Aorta (tissue), 5 donors: Measurements from ENCODE around the gene CRAT. TPM values are rescaled to one million over a fixed set of nuclear protein-coding genes. Genes with fewer than 3 reads are reported as not detected.

ENCODE experiments used
- ATAC-seq: fragments of 200-7000 bp; cut with Tn5 transposase; one replicate; pipeline ENCODE4 v1.9.1; 2022; ENCODE audit warnings: moderate library complexity; ENCODE audit not compliant: low FRiP score
- DNase-seq, 2 donors: peaks; one replicate each; pipeline ENCODE4 v3.0.0-alpha.2; 2020
- H3K27ac ChIP-seq, 2 donors: one replicate each; pipeline ENCODE4 v1.5.1; 2013; ENCODE audit warnings: low read length in 2 of 2, mild to moderate bottlenecking in 2 of 2, moderate library complexity in 2 of 2, control low read depth in 1 of 2, inconsistent platforms in 1 of 2, low read depth in 1 of 2
- H3K27me3 ChIP-seq, 2 donors: one replicate each; pipeline ENCODE4 v1.6.1; 2013; ENCODE audit warnings: control low read depth in 1 of 2, low read length in 1 of 2, mild to moderate bottlenecking in 1 of 2, moderate library complexity in 1 of 2; ENCODE audit not compliant: insufficient read depth in 2 of 2, control insufficient read depth in 1 of 2
- H3K36me3 ChIP-seq, 2 donors: one replicate each; pipeline ENCODE4 v1.6.1; 2013; ENCODE audit warnings: control low read depth in 1 of 2, low read length in 1 of 2, mild to moderate bottlenecking in 1 of 2; ENCODE audit not compliant: insufficient read depth in 2 of 2, control insufficient read depth in 1 of 2
- H3K4me1 ChIP-seq, 2 donors: one replicate each; pipeline ENCODE4 v1.6.1; 2013; ENCODE audit warnings: low read length in 2 of 2, control low read depth in 1 of 2, mild to moderate bottlenecking in 1 of 2, moderate library complexity in 1 of 2; ENCODE audit not compliant: insufficient read depth in 2 of 2, control insufficient read depth in 1 of 2
- H3K4me3 ChIP-seq, 2 donors: one replicate each; pipeline ENCODE4 v1.5.1; 2013; ENCODE audit warnings: low read length in 2 of 2, control low read depth in 1 of 2, mild to moderate bottlenecking in 1 of 2
- H3K9me3 ChIP-seq: one replicate; pipeline ENCODE4 v1.6.1; 2013; ENCODE audit warnings: mild to moderate bottlenecking, low read length; ENCODE audit not compliant: control insufficient read depth
- WGBS, 2 donors: extraction: QIAGEN DNeasy Blood & Tissue Kit; methylation state at CpG; one replicate each; pipeline ENCODE4 v1.1.7; 2013; 5-methylcytosine and 5-hydroxymethylcytosine counted together
- intact Hi-C, 2 donors: fragments of 100-400 bp; cut with DNase I; formaldehyde crosslinking; loops; one replicate each; pipeline versions ENCODE4 v1.14.2 to v1.15.0; 2022
- polyA plus RNA-seq, 2 donors: library from polyadenylated mRNA; stranded (reverse); fragments of 200-250 nt; gene quantifications; one replicate each; pipeline ENCODE4 v1.2.3, GENCODE V29; 2013
- total RNA-seq, 2 donors: library from RNA; stranded (reverse); fragmentation: NEBNext Ultra II Directional; extraction: Animal tissue kit (Norgen Biotek cat#: 25700); gene quantifications; one replicate each; pipeline ENCODE4 v1.2.1, GENCODE V29; 2021
- donor health status: healthy with polysubstance abuse.
- donor health status: Bipolar disorder and iron deficiency.
- donor health status: DM: no; HTN: no; CAD: no.
- donor health status: DM: no; HTN: no; CAD: no.
- donor health status: DM: yes; HTN: yes; CAD: no.

The CRAT gene
- total and polyA plus RNA-seq, 4 donors = 26.8 to 51.1 (median 45.2) TPM

DNA sequence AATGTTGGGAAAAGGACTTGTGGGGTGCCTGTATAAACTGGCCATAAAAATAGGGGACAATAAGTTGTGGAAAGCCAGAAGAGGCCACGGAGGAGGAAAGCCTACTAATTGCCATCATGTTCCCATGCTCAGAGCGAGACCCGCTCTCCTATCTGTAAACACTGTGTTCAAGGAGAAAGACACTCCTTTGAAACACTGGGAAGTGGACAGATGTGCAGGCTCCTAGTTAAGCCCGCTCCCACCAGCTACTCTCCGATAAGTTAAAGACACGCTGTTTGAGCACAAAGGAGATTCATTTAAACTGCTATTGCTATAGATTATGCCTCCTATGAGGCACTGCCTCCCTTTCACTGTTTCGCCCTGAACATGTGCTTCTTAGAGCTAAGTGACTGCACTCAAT is 9.3 kb downstream of the CRAT start:
- H3K36me3 ChIP-seq = peaks cover 0 to 1% of the 10 kb centered on the region in 2 donors
- H3K4me3 ChIP-seq = no peak overlapping the region
- H3K27ac ChIP-seq = no peak overlapping the region
- H3K9me3 ChIP-seq = no peaks in the 10 kb centered on the region
- intact Hi-C loops = no loop called here
- ATAC-seq (no peak), DNase-seq (no peak)
- no peaks in the 10 kb centered on the region for H3K27me3 ChIP-seq
- 92 to 93% methylated on average over 7 of the region's 7 CpGs for WGBS, 2 donors
- H3K4me1 ChIP-seq = no peaks in the 10 kb centered on the region

DNA sequence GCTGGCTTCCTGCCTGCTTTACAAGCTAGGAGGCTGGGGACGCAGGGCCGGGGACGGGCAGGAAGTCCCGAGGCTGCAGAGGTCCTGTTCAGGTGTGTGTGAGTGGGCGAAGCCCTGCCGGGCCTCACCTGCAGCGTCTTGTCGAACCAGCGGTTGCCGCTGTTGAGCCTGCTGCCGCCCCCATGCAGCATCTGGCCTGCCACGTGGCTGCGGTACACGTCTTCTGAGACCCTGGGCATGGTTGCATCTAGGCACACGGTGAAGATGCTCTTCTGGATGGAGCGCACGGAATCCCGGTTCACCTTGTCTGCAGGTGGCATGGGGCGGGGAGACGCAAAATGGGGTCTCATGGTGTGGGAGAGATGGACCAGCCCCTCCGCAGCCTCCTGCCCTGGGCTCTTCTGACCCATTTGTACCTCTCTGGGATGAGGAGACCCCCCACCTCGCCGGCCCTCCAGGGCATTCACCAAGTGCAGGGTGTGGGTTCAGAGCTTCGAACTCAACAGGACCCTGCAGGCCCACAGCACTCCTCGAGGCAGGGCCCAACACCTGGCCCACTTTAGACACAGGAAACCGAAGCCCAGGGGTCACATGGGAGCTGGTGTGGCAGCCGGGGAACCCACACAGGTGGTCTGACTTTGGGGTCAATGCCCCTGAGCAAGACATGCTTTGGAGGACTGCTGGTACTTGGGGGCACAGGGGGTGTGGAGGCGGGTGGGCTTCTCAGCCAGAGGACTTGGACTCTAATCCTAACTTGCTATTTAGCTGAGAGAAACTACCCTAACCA is 10.0 kb downstream of the CRAT start:
- Histone ChIP-seq H3K9me3 (no peaks in the 10 kb centered on the region), H3K27ac (no peak overlapping the region), H3K36me3 (peaks cover 0 to 3% of the 10 kb centered on the region in 2 donors), H3K27me3 (no peaks in the 10 kb centered on the region), H3K4me3 (no peak overlapping the region), H3K4me1 (no peaks in the 10 kb centered on the region)
- WGBS, 2 donors = 69 to 77% methylated on average over 26 to 28 of the region's 28 CpGs
- no peak for ATAC-seq
- no peak for DNase-seq
- intact Hi-C loops = no loop called here

- H3K27me3 ChIP-seq = no peaks in the 10 kb centered on the region
- ATAC-seq (no peak), DNase-seq (no peak)
- intact Hi-C loops = no loop called here
- peaks cover 0 to 3% of the 10 kb centered on the region in 2 donors for H3K36me3 ChIP-seq
- H3K9me3 ChIP-seq = no peaks in the 10 kb centered on the region
- no peaks in the 10 kb centered on the region for H3K4me1 ChIP-seq
- 92 to 94% methylated on average over 11 of the region's 11 CpGs for WGBS, 2 donors
- no peak overlapping the region for H3K27ac ChIP-seq
- H3K4me3 ChIP-seq = no peak overlapping the region
These were observed 12.3 kb downstream of the CRAT start for GRCh38 chr9:129098328-129098727.

DNA sequence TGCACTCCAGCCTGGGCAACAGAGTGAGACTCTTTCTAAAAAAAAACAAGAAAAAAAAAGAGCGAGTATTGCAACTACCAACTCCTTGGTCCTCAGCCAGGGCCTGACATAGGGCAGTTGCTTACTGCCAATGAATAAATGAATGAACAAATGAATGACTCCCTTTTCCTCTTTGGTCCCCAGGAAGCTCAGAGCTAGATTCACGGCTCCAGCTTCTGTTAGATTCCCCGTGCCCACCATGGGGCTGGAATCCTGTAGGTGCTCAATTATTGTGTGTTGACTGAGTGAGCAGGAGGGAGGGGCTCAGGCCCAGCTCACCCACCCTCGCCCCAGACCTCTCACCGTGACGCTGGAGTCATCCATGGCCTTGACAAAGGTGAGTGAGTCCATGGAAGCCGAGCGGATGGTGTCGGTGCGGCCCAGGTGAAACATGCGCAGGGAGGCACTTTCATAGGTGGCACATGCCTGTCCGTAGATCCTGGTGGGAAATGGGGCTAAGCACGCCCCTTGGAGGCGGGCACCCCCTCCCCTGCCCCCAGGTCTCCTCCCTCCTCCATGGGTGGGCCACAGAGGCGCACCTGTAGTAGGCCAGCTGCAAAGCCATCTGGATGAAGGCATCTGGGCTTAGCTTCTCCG is 12.8 kb downstream of the CRAT start:
- no peaks in the 10 kb centered on the region for H3K9me3 ChIP-seq
- WGBS, 2 donors = 89 to 93% methylated on average over 16 of the region's 16 CpGs
- intact Hi-C loops = no loop called here
- H3K4me1 ChIP-seq = no peaks in the 10 kb centered on the region
- DNase-seq (no peak), ATAC-seq (no peak)
- peaks cover 0 to 3% of the 10 kb centered on the region in 2 donors for H3K36me3 ChIP-seq
- H3K4me3 ChIP-seq = no peak overlapping the region
- H3K27ac ChIP-seq = no peak overlapping the region
- H3K27me3 ChIP-seq = no peaks in the 10 kb centered on the region

DNA sequence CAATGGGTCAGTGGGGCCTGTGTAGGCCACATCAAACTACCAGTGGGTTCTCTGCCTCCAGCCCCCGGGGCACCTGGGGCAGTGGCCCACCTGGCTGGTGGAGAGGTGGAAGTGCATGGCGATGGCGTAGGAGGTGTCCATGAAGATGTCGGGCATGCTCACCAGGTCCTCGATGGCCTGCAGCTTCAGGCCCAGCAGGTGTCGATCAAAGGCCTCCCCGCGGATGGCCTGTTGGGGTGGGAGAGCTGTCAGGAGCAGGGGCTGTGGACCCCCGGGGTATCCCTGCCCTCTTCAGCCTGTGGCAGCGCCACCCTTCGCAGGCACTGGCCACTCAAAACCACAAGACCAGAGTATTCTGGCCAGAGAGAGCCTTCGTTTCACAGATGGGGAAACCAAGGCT is 14.7 kb downstream of the CRAT start:
- 94% methylated on average over 12 of the region's 12 CpGs for WGBS, 2 donors
- intact Hi-C loops = no loop called here
- H3K36me3 ChIP-seq = peaks cover 0 to 3% of the 10 kb centered on the region in 2 donors
- H3K4me1 ChIP-seq = no peaks in the 10 kb centered on the region
- DNase-seq (no peak), ATAC-seq (no peak)
- no peak overlapping the region for H3K4me3 ChIP-seq
- H3K9me3 ChIP-seq = no peaks in the 10 kb centered on the region
- no peaks in the 10 kb centered on the region for H3K27me3 ChIP-seq
- no peak overlapping the region for H3K27ac ChIP-seq

DNA sequence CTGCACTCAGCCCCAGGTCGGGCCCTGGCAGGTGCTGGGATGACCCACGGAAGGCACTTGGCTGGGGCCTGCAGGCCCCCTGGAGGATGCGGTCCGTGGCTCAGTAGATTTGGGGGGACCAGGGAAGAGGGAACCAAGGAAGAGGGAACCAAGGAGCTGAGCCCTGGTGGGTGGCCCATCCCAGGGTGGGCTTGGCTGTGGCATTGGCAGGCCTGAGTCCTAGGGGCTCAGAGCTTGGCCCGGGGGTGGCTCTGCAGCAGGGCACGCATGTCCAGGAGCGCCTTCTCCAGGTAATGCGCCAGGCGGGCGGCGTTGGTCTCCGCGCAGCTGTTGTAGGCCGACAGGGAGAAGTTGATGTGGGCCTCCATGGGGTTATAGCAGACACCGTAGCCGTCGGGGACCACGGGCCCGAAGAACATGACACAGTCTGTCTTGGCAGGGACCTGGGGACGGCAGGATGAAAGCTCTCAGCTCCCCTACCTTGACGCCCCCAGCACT is 15.4 kb downstream of the CRAT start:
- 94% methylated on average over 21 of the region's 21 CpGs for WGBS, 2 donors
- ATAC-seq (no peak), DNase-seq (no peak)
- intact Hi-C loops = no loop called here
- H3K9me3 ChIP-seq = no peaks in the 10 kb centered on the region
- H3K4me3 ChIP-seq = no peak overlapping the region
- H3K4me1 ChIP-seq = no peaks in the 10 kb centered on the region
- no peaks in the 10 kb centered on the region for H3K27me3 ChIP-seq
- no peak overlapping the region for H3K27ac ChIP-seq
- H3K36me3 ChIP-seq = peaks cover 0 to 3% of the 10 kb centered on the region in 2 donors

DNA sequence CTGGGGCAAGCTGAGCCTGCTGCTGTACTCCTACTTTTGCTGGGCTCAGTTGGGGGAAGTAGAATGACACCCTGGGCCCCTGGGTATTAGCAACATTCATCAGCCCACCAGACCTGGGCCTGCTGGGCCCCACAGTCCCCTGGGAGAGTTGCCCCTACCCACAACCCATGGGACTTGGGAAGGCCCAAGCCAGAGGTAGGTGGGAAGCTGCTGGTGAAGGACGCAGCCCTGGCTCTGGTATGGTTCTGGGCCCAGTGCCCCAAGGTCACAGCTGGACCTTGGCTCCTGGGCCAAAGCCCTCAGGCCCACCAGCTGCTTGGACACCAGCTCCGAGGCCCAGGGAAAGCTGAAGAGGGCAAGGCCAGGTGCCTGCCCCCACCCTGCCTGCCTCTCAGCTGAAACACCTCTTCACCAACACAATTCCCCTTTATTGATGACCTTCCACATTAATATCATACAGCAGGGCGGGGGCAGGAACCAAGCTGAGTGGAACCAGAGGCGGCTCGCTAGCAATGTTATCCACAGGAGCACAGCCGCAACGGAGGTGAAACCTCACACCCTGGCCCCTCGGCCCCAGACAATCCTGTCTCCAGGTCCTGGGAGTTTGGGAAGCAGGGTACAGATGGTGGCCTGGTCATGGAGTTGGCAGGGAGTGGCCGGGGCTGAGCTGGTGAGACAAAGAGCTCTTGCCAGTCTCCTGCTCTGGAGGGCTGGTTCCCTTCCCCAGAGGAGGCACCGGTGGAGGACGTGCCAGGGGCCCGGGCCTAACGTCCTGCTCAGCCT is 16.0 kb downstream of the CRAT start:
- Histone ChIP-seq H3K27ac (no peak overlapping the region), H3K36me3 (peaks cover 0 to 3% of the 10 kb centered on the region in 2 donors), H3K9me3 (no peaks in the 10 kb centered on the region), H3K27me3 (no peaks in the 10 kb centered on the region), H3K4me3 (no peak overlapping the region), H3K4me1 (no peaks in the 10 kb centered on the region)
- intact Hi-C loops = no loop called here
- ATAC-seq (no peak), DNase-seq (no peak)
- 89 to 92% methylated on average over 13 of the region's 13 CpGs for WGBS, 2 donors

GRCh38 chr9:129093602-129094386 is 16.8 kb downstream of the CRAT start:
- H3K4me3 ChIP-seq = no peak overlapping the region
- ATAC-seq (no peak), DNase-seq (no peak)
- H3K27ac ChIP-seq = no peak overlapping the region
- H3K36me3 ChIP-seq = peaks cover 0 to 3% of the 10 kb centered on the region in 2 donors
- H3K9me3 ChIP-seq = no peaks in the 10 kb centered on the region
- intact Hi-C loops = no loop called here
- WGBS, 2 donors = 83 to 85% methylated on average over 20 of the region's 20 CpGs
- no peaks in the 10 kb centered on the region for H3K27me3 ChIP-seq
- H3K4me1 ChIP-seq = no peaks in the 10 kb centered on the region
